BJ (cell line): ENCODE measurements around the gene USP3. TPM values are rescaled to one million over a fixed set of nuclear protein-coding genes. Genes with fewer than 3 reads are reported as not detected.

Source experiments
- CTCF ChIA-PET: fragments of 350-600 bp; formaldehyde crosslinking; extraction: SDS; loops from one replicate; lab custom pipeline; 2021; ENCODE audit warnings: antibody characterized with exemption, inconsistent platforms; lab: Yijun Ruan, JAX
- POLR2A ChIA-PET: fragments of 300-600 bp; sonication (Branson Sonifier 250); formaldehyde crosslinking; extraction: SDS; loops from one replicate; lab custom pipeline; 2021; ENCODE audit warnings: antibody characterized with exemption; lab: Charles Lee
- DNase-seq: peaks from one replicate; pipeline ENCODE4 v3.0.0-alpha.2; 2011; ENCODE audit warnings: low read depth
- H3K27me3 ChIP-seq: 2 replicates; pipeline ENCODE4 v1.6.0; 2011; ENCODE audit warnings: low read length; ENCODE audit not compliant: control insufficient read depth, insufficient read depth
- H3K36me3 ChIP-seq: 2 replicates; pipeline ENCODE4 v1.5.1; 2011; ENCODE audit warnings: low read length; ENCODE audit not compliant: control insufficient read depth, insufficient read depth
- H3K4me3 ChIP-seq: 2 replicates; pipeline ENCODE4 v1.5.1; 2011; ENCODE audit warnings: low read depth, mild to moderate bottlenecking, control low read depth, low read length
- CTCF ChIP-seq: IDR thresholded peaks from 2 replicates; pipeline ENCODE4 v1.5.1; 2011; ENCODE audit warnings: low read depth, mild to moderate bottlenecking, control low read depth, inconsistent platforms, low read length, moderate library complexity; ENCODE audit not compliant: insufficient read depth
- polyA plus RNA-seq: library from polyadenylated mRNA; depleted of rRNA; stranded (reverse); fragments of >200 nt; gene quantifications from 2 replicates; pipeline ENCODE4 v1.2.3, GENCODE V29; 2011

The USP3 gene
- polyA plus RNA-seq, 1 experiment: 13.3 TPM

GRCh38 chr15:63469984-63470383 is 34.4 kb upstream of the USP3 start:
- ChIA-PET CTCF (no interaction called here), POLR2A (no interaction called here)
- no peak for DNase-seq
- Histone ChIP-seq H3K4me3 (no peak overlapping the region), H3K36me3 (no peaks in the 10 kb centered on the region), H3K27me3 (peaks cover 2% of the 10 kb centered on the region; the same call in 1 of the 2 replicates)
- TF ChIP-seq CTCF: no peak

GRCh38 chr15:63473007-63473748 is 31.2 kb upstream of the USP3 start:
- POLR2A ChIA-PET: no interaction called here
- Histone ChIP-seq H3K36me3 (no peaks in the 10 kb centered on the region), H3K4me3 (no peak overlapping the region), H3K27me3 (peaks cover 2% of the 10 kb centered on the region; the same call in 1 of the 2 replicates)
- CTCF ChIA-PET: interaction anchor here (0.9 to 1.1 kb wide), 2 partner anchors 10 to 14 kb away, joined by 3 to 5 read pairs; no protein-coding TSS in a partner anchor
- TF ChIP-seq CTCF: no peak
- no peak for DNase-seq

GRCh38 chr15:63473749-63473998 is 30.7 kb upstream of the USP3 start:
- ChIA-PET POLR2A (no interaction called here), CTCF (interaction anchor here (0.6 to 1.1 kb wide), 2 partner anchors 8 to 10 kb away, joined by 3 read pairs; no protein-coding TSS in a partner anchor)
- Histone ChIP-seq H3K36me3 (no peaks in the 10 kb centered on the region), H3K27me3 (no peaks in the 10 kb centered on the region), H3K4me3 (no peak overlapping the region)
- TF ChIP-seq CTCF: no peak
- no peak for DNase-seq

- Histone ChIP-seq H3K36me3 (no peaks in the 10 kb centered on the region), H3K4me3 (no peak overlapping the region), H3K27me3 (no peaks in the 10 kb centered on the region)
- ChIA-PET POLR2A (no interaction called here), CTCF (interaction anchor here (0.6 to 6.1 kb wide), 3 partner anchors 8 to 13 kb away, joined by 3 to 34 read pairs (median 3); no protein-coding TSS in a partner anchor)
- TF ChIP-seq CTCF: no peak
- DNase-seq: no peak
These were observed 30.2 kb upstream of the USP3 start for GRCh38 chr15:63473999-63474809.

GRCh38 chr15:63474810-63475316 is 29.5 kb upstream of the USP3 start:
- ChIA-PET POLR2A (no interaction called here), CTCF (interaction anchor here (0.7 to 6.1 kb wide), 4 partner anchors 8 to 115 kb away, joined by 3 to 34 read pairs (median 8); partner anchors contain the start of gene USP3)
- Histone ChIP-seq H3K27me3 (no peaks in the 10 kb centered on the region), H3K36me3 (no peaks in the 10 kb centered on the region), H3K4me3 (no peak overlapping the region)
- TF ChIP-seq CTCF: no peak
- DNase-seq: no peak
